Astrocyte of the spinal cord (primary cell): Measurements from ENCODE around the gene PTPRD.

ENCODE experiments used
- DNase-seq: peaks from one replicate; pipeline ENCODE4 v3.0.0; 2011; ENCODE audit warnings: low read depth, low spot score
- H3K4me3 ChIP-seq: 2 replicates; pipeline ENCODE4 v1.5.1; 2011; ENCODE audit warnings: low read depth, mild to moderate bottlenecking, low read length, moderate library complexity
- in situ Hi-C: cut with HindIII; loops from 2 replicates; pipeline ENCODE4 v1.10.0; 2017; ENCODE audit warnings: low sequenced_read_pairs
- TF ChIP-seq, protein P1 (sequence below): IDR thresholded peaks from 2 replicates; pipeline ENCODE4 v1.5.1; 2012; ENCODE audit warnings: low read depth, mild to moderate bottlenecking, low read length, inconsistent platforms

Gene PTPRD

GRCh38 chr9:8917956-8918739, 1694.7 kb downstream of the PTPRD start:
- TF ChIP-seq, protein P1, sequence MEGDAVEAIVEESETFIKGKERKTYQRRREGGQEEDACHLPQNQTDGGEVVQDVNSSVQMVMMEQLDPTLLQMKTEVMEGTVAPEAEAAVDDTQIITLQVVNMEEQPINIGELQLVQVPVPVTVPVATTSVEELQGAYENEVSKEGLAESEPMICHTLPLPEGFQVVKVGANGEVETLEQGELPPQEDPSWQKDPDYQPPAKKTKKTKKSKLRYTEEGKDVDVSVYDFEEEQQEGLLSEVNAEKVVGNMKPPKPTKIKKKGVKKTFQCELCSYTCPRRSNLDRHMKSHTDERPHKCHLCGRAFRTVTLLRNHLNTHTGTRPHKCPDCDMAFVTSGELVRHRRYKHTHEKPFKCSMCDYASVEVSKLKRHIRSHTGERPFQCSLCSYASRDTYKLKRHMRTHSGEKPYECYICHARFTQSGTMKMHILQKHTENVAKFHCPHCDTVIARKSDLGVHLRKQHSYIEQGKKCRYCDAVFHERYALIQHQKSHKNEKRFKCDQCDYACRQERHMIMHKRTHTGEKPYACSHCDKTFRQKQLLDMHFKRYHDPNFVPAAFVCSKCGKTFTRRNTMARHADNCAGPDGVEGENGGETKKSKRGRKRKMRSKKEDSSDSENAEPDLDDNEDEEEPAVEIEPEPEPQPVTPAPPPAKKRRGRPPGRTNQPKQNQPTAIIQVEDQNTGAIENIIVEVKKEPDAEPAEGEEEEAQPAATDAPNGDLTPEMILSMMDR: no peak
- no peak for DNase-seq
- in situ Hi-C loops: no loop called here
- H3K4me3 ChIP-seq: no peak overlapping the region

GRCh38 chr9:8916771-8917170, 1696.0 kb downstream of the PTPRD start:
- in situ Hi-C loops: no loop called here
- TF ChIP-seq, protein P1: no peak
- H3K4me3 ChIP-seq: no peak overlapping the region
- DNase-seq: no peak

- DNase-seq: no peak
- in situ Hi-C loops: no loop called here
Observed at GRCh38 chr9:8907868-8908267, 1704.9 kb downstream of the PTPRD start.

DNA sequence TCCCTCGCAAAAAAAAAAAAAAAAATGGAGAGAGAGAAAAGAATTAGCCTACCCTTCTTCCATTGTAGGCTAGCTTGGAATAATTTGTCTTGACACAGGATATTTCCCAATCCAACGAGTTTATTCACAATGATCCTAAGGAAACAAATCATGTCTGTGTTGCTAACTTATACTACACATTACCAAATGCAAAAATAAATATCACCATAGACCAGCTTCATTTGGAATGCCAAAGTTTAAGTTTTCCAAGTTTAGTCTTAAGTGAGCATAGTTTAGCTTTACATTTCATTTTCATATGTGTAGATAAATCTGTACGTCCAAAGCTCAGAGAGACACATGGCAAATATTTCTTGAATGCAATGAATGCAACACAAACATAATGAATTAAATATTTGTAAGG, 1707.1 kb downstream of the PTPRD start:
- TF ChIP-seq, protein P1: no peak
- in situ Hi-C loops: no loop called here

More at GRCh38 chr9:8907868-8908267, 1704.9 kb downstream of the PTPRD start:
- TF ChIP-seq, protein P1: no peak
- no peak overlapping the region for H3K4me3 ChIP-seq

GRCh38 chr9:8904771-8905515, 1707.9 kb downstream of the PTPRD start:
- in situ Hi-C loops: no loop called here
- no peak overlapping the region for H3K4me3 ChIP-seq
- TF ChIP-seq, protein P1: no peak
- DNase-seq: no peak

More for the DNA sequence above, 1707.1 kb downstream of the PTPRD start:
- H3K4me3 ChIP-seq: no peak overlapping the region
- DNase-seq: no peak

GRCh38 chr9:8903077-8903476, 1709.7 kb downstream of the PTPRD start:
- TF ChIP-seq, protein P1: no peak
- DNase-seq: no peak
- in situ Hi-C loops: no loop called here
- no peak overlapping the region for H3K4me3 ChIP-seq
